Measurements from ENCODE around the gene DCAF4. TPM values are rescaled to one million over a fixed set of nuclear protein-coding genes. Genes with fewer than 3 reads are reported as not detected.

DCAF4 gene, protein sequence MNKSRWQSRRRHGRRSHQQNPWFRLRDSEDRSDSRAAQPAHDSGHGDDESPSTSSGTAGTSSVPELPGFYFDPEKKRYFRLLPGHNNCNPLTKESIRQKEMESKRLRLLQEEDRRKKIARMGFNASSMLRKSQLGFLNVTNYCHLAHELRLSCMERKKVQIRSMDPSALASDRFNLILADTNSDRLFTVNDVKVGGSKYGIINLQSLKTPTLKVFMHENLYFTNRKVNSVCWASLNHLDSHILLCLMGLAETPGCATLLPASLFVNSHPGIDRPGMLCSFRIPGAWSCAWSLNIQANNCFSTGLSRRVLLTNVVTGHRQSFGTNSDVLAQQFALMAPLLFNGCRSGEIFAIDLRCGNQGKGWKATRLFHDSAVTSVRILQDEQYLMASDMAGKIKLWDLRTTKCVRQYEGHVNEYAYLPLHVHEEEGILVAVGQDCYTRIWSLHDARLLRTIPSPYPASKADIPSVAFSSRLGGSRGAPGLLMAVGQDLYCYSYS
- total RNA-seq, result 6.9 TPM
- long read RNA-seq, partial matches to known transcripts, result 1 of 4 reads
- long read RNA-seq, other reads (novel, unspliced or antisense), result 2 of 4 reads

DNA sequence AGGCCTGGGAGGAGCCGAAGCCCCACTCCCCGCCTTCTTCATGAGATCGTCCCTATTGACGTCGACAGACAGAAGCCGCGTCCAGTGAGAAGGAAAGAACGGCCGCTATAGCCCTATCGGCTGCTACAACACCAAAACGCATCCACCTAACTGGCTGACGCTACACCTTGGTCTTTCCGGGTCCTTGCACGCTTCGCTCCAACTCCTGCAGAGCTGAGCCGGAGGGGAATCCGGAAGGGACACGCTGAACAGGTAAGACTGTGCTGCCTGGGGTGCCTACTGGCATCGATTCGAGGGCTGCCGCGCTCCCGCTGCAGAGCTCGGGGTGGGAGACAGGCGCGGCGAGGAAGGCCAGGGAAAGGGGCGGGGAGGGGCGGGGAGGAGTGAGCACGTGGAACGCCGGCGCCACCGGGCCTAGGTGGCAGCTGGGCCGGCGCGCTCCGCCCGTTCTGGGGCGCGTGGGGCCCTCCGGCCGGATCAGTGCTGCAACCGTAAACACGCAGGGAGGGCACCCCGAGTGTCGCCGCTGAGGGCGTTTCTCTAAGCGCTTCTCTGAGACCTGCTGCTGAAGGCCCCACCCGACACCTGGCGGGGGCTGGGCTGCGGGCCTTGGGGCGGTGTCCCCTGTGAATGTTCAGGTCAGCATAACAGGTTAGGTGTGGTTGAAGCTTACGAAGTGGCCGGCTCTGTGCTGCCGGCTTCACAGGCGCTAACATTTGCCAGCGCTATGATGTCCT is at the start of gene DCAF4:
Gene DCAF4, plus strand, starts transcription at position 173 of the 737 bp plus-strand sequence. CDS start 11,515 bp downstream, outside the sequence.
- no peaks in the 10 kb centered on the region for H3K9me3 ChIP-seq (replicated peaks)
- peaks cover 2% of the 10 kb centered on the region for H3K36me3 ChIP-seq
- intact Hi-C loops (cut with micrococcal nuclease), result no loop called here
- H3K27me3 ChIP-seq (ENCODE audit: low read depth), result no peaks in the 10 kb centered on the region
- H3K4me1 ChIP-seq, result peaks cover 25% of the 10 kb centered on the region
- peak within 1 kb of the TSS; percentile 79 for H3K4me3 ChIP-seq
- DNase-seq, result peak; percentile 96
- peak within 1 kb of the TSS; percentile 68 for H3K27ac ChIP-seq (replicated peaks)
- TF ChIP-seq, protein P1, sequence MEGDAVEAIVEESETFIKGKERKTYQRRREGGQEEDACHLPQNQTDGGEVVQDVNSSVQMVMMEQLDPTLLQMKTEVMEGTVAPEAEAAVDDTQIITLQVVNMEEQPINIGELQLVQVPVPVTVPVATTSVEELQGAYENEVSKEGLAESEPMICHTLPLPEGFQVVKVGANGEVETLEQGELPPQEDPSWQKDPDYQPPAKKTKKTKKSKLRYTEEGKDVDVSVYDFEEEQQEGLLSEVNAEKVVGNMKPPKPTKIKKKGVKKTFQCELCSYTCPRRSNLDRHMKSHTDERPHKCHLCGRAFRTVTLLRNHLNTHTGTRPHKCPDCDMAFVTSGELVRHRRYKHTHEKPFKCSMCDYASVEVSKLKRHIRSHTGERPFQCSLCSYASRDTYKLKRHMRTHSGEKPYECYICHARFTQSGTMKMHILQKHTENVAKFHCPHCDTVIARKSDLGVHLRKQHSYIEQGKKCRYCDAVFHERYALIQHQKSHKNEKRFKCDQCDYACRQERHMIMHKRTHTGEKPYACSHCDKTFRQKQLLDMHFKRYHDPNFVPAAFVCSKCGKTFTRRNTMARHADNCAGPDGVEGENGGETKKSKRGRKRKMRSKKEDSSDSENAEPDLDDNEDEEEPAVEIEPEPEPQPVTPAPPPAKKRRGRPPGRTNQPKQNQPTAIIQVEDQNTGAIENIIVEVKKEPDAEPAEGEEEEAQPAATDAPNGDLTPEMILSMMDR (IDR thresholded peaks at IDR 0.05; ENCODE audit: borderline replicate concordance), result no peak

DNA sequence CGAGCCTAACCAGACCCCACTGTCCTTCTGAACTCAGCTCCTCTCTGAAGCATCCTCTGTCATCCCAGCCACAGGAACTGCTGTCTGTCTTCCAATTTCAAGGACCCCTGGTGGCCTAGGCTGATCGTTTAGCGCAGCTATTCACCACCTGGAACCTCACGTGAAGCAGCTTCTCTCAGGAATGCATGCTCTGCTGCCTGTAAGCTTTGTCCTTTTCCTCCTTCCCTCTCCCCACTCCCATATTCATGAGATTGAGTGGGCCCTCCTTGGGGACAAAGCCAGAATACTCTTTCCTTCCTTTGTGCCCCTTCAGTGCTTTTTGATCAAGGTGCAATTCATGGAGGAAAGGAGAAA is 49.6 kb upstream of the DCAF4 start:
- DNase-seq, result no peak
- Histone ChIP-seq H3K27ac (replicated peaks) (no peak overlapping the region), H3K4me3 (no peak overlapping the region), H3K36me3 (no peaks in the 10 kb centered on the region), H3K9me3 (replicated peaks) (peaks cover 6% of the 10 kb centered on the region), H3K4me1 (peaks cover 72% of the 10 kb centered on the region), H3K27me3 (ENCODE audit: low read depth) (no peaks in the 10 kb centered on the region)
- TF ChIP-seq, protein P1 (IDR thresholded peaks at IDR 0.05; ENCODE audit: borderline replicate concordance), result no peak
- intact Hi-C loops (cut with micrococcal nuclease), result no loop called here

DNA sequence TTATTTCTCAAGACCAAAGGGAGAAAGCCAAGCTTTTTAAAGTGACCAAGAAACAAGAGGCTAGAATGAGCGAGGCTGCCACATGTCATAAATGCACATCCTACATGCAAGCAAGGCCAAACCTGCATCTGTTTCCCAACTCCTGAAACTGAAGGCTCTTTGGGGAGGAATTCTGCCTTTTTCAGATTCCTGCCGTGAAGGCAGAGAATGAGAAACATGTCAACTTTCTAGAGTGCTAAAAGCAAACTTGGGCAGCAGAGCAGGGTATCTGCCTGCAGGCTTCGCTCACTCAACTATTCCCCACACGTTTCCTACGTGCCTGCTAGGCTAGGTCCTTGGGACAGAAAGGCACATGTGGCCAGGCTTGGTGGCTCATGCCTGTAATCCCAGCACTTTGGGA is 47.5 kb upstream of the DCAF4 start:
- intact Hi-C loops (cut with micrococcal nuclease), result no loop called here
- TF ChIP-seq, protein P1 (IDR thresholded peaks at IDR 0.05; ENCODE audit: borderline replicate concordance), result no peak
- Histone ChIP-seq H3K4me3 (no peak overlapping the region), H3K36me3 (no peaks in the 10 kb centered on the region), H3K27me3 (ENCODE audit: low read depth) (no peaks in the 10 kb centered on the region), H3K4me1 (peaks cover 89% of the 10 kb centered on the region), H3K27ac (replicated peaks) (peak overlapping the region; percentile 16), H3K9me3 (replicated peaks) (no peaks in the 10 kb centered on the region)
- no peak for DNase-seq

DNA sequence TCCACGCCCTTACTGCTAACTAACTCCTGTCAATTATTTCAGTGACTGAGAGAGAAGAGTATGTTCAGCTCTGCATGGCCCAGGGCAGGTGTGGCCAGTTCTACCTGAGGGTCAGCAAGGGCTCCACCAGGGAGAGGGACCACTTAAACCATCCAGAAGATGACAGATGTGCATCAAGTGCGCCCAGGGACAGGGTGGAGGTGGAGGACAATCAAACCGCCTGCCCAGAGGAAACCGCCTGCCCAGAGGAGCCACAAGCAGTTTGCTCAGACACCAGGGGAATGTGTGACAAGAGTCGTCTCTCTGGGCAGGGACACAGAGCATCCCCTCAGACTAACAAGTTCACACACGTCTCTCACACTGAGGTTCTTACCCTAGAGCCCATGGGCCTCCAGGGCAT is 46.8 kb upstream of the DCAF4 start:
- Histone ChIP-seq H3K36me3 (no peaks in the 10 kb centered on the region), H3K27me3 (ENCODE audit: low read depth) (no peaks in the 10 kb centered on the region), H3K9me3 (replicated peaks) (no peaks in the 10 kb centered on the region), H3K27ac (replicated peaks) (peak overlapping the region; percentile 8), H3K4me1 (peaks cover 96% of the 10 kb centered on the region), H3K4me3 (no peak overlapping the region)
- no peak for DNase-seq
- TF ChIP-seq, protein P1 (IDR thresholded peaks at IDR 0.05; ENCODE audit: borderline replicate concordance), result no peak
- intact Hi-C loops (cut with micrococcal nuclease), result no loop called here

DNA sequence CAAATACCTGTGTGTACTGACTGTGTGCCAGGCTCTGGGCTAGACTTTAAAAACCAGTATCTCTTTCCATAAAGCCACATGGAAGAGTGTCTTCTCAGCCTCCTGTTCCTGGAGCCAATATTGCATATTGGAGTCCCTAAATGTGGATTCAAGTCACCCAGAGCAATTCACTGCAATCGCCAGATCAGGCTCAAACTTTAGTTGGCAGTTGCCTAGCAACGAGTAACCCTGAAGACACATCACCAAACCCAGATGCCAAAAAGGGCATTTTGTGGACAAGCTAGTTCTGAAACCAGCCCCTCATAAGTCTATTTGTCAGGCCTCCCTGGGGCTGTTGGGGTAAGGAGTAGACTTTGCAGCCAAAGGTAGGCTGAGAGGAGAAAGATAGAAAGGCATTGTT is 46.1 kb upstream of the DCAF4 start:
- no peak for DNase-seq
- H3K4me3 ChIP-seq, result no peak overlapping the region
- H3K27me3 ChIP-seq (ENCODE audit: low read depth), result no peaks in the 10 kb centered on the region
- no peaks in the 10 kb centered on the region for H3K36me3 ChIP-seq
- peaks cover 94% of the 10 kb centered on the region for H3K4me1 ChIP-seq
- no peak overlapping the region for H3K27ac ChIP-seq (replicated peaks)
- no peaks in the 10 kb centered on the region for H3K9me3 ChIP-seq (replicated peaks)
- TF ChIP-seq, protein P1 (IDR thresholded peaks at IDR 0.05; ENCODE audit: borderline replicate concordance), result no peak
- intact Hi-C loops (cut with micrococcal nuclease), result no loop called here
